GDM1 (cell line): ENCODE results near the gene RAD18.

Experiments used
- DNase-seq: peaks from one replicate; lab custom pipeline; 2025; lab: John Stamatoyannopoulos, UW

RAD18 gene

GRCh38 chr3:8835385-8835784 is 127.9 kb downstream of the RAD18 start:
- DNase-seq = no peak

- no peak for DNase-seq
Observed at GRCh38 chr3:8834974-8835373, 128.3 kb downstream of the RAD18 start.

DNA sequence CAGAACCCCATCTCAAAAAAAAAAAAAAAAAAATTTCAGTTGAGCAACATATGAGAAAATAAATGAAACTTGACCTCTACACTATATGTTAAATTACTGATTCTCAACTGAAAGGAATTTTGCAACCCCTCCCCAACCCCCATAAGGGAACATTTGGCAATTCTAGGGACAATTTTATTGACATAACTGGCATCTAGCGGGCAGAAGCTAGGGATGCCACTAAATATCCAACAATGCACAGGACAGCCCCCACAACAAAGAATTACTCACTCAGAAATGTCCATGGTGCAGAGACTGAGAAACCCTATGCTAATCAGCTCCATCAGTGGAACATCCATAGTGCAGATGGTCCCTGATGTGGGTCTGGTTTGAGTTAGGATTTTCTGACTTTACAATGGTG is 135.6 kb downstream of the RAD18 start:
- DNase-seq = no peak
